Measurements from ENCODE around the gene ADARB2. TPM values are rescaled to one million over a fixed set of nuclear protein-coding genes. Genes with fewer than 3 reads are reported as not detected.

Gene ADARB2
- total RNA-seq, 4 donors from 2014 or later: 2.0 to 9.9 (median 5.1) TPM

GRCh38 chr10:1672001-1672781 lies 65.1 kb downstream of the ADARB2 start:
- H3K4me1 ChIP-seq: no peaks in the 10 kb centered on the region
- H3K36me3 ChIP-seq: no peaks in the 10 kb centered on the region
- H3K27me3 ChIP-seq: no peaks in the 10 kb centered on the region
- peak in 1 of 3 donors; percentile 38 for DNase-seq
- TF ChIP-seq CTCF (IDR thresholded peaks at IDR 0.05) (no peak), POLR2A (IDR thresholded peaks at IDR 0.05) (no peak)
- no peaks in the 10 kb centered on the region for H3K9me3 ChIP-seq
- H3K4me3 ChIP-seq: no peak overlapping the region
- H3K27ac ChIP-seq: no peak overlapping the region

- no peaks in the 10 kb centered on the region for H3K36me3 ChIP-seq
- H3K4me1 ChIP-seq: no peaks in the 10 kb centered on the region
- H3K9me3 ChIP-seq: no peaks in the 10 kb centered on the region
- no peak overlapping the region for H3K27ac ChIP-seq
- TF ChIP-seq POLR2A (IDR thresholded peaks at IDR 0.05) (no peak), CTCF (IDR thresholded peaks at IDR 0.05) (no peak)
- H3K27me3 ChIP-seq: no peaks in the 10 kb centered on the region
- no peak overlapping the region for H3K4me3 ChIP-seq
- peak in 1 of 3 donors; percentile 34 for DNase-seq
Measured at GRCh38 chr10:1671366-1672000, 65.8 kb downstream of the ADARB2 start.

GRCh38 chr10:1670541-1671365 lies 66.6 kb downstream of the ADARB2 start:
- Histone ChIP-seq H3K4me1 (no peaks in the 10 kb centered on the region), H3K9me3 (no peaks in the 10 kb centered on the region), H3K4me3 (no peak overlapping the region), H3K27ac (no peak overlapping the region), H3K36me3 (no peaks in the 10 kb centered on the region), H3K27me3 (no peaks in the 10 kb centered on the region)
- peak in 1 of 3 donors; percentile 36 for DNase-seq
- TF ChIP-seq CTCF (IDR thresholded peaks at IDR 0.05) (no peak), POLR2A (IDR thresholded peaks at IDR 0.05) (no peak)

- Histone ChIP-seq H3K9me3 (no peaks in the 10 kb centered on the region), H3K36me3 (no peaks in the 10 kb centered on the region), H3K4me1 (no peaks in the 10 kb centered on the region), H3K4me3 (no peak overlapping the region), H3K27me3 (no peaks in the 10 kb centered on the region), H3K27ac (no peak overlapping the region)
- TF ChIP-seq CTCF (IDR thresholded peaks at IDR 0.05) (no peak), POLR2A (IDR thresholded peaks at IDR 0.05) (no peak)
- DNase-seq: peak in 1 of 3 donors; percentile 9
Measured at GRCh38 chr10:1669433-1669832, 67.9 kb downstream of the ADARB2 start.

- no peaks in the 10 kb centered on the region for H3K27me3 ChIP-seq
- H3K4me3 ChIP-seq: no peak overlapping the region
- no peak overlapping the region for H3K27ac ChIP-seq
- TF ChIP-seq CTCF (IDR thresholded peaks at IDR 0.05): no peak
- TF ChIP-seq POLR2A (IDR thresholded peaks at IDR 0.05): no peak
- H3K9me3 ChIP-seq: no peaks in the 10 kb centered on the region
- DNase-seq: peak in 1 of 3 donors; percentile 10
- H3K36me3 ChIP-seq: no peaks in the 10 kb centered on the region
- no peaks in the 10 kb centered on the region for H3K4me1 ChIP-seq
Measured at GRCh38 chr10:1668399-1668798, 68.9 kb downstream of the ADARB2 start.

Measured in Peyer's patch (tissue), 4 donors.